ENCODE results near the gene AFF1.

- TF ChIP-seq POLR2AphosphoS5 (IDR thresholded peaks at IDR 0.05; ENCODE audit: low read depth, low read length) (no peak), REST (IDR thresholded peaks at IDR 0.05; ENCODE audit: insufficient read depth in 1 of 2, low read depth in 2 of 2, low read length in 1 of 2) (no peak), SIN3A (IDR thresholded peaks at IDR 0.05; ENCODE audit: borderline replicate concordance, insufficient read depth, low read depth, low read length) (no peak), TCF7L2 (IDR thresholded peaks at IDR 0.05; ENCODE audit: low read depth, low read length) (no peak)
Measured at GRCh38 chr4:86921608-86922252, 13.1 kb upstream of the AFF1 start.

All from Panc1 (cell line).